Hepatocyte (in vitro differentiated cells): ENCODE measurements around the gene EPO.

Experiments used
- EZH2phosphoT487 ChIP-seq: fragments of 200-600 bp; sonication (generic); IDR thresholded peaks from one replicate; pipeline ENCODE4 v1.6.1; 2018; ENCODE audit warnings: antibody characterized with exemption, mild to moderate bottlenecking, low read depth, moderate library complexity; ENCODE audit not compliant: unreplicated experiment, severe bottlenecking
- TF ChIP-seq, protein P1 (sequence below): fragments of 200-600 bp; sonication (generic); IDR thresholded peaks from 2 replicates; pipeline ENCODE4 v1.5.1; 2016; ENCODE audit warnings: antibody characterized with exemption, mild to moderate bottlenecking; ENCODE audit not compliant: poor library complexity

DNA sequence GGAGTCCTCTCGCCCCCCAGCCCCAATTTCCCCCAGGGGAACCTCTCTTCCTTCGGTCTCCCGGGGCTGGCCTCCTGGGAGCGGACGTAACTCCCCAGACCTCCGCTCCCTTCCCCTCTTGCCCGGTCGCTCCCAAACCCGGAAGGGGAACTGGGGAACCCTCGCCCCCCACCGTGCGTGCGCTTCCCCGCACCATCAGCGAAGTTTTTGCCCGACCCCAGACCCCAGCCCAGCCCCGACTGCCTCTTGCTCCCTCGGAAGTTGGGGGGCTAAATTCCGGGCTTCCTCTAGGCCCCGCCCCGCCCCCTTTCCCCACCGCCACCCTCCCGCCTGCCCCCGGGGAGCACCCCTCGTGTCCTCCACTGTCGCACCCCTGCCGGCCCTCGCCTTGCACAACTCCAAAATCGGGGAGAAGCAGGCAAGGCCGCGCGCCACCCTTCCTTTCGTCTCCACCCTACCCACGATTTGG lies 46.3 kb upstream of the EPO start:
- TF ChIP-seq EZH2phosphoT487, result no peak
- TF ChIP-seq, protein P1, sequence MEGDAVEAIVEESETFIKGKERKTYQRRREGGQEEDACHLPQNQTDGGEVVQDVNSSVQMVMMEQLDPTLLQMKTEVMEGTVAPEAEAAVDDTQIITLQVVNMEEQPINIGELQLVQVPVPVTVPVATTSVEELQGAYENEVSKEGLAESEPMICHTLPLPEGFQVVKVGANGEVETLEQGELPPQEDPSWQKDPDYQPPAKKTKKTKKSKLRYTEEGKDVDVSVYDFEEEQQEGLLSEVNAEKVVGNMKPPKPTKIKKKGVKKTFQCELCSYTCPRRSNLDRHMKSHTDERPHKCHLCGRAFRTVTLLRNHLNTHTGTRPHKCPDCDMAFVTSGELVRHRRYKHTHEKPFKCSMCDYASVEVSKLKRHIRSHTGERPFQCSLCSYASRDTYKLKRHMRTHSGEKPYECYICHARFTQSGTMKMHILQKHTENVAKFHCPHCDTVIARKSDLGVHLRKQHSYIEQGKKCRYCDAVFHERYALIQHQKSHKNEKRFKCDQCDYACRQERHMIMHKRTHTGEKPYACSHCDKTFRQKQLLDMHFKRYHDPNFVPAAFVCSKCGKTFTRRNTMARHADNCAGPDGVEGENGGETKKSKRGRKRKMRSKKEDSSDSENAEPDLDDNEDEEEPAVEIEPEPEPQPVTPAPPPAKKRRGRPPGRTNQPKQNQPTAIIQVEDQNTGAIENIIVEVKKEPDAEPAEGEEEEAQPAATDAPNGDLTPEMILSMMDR, result no peak
